Measurements from ENCODE around the gene TOX4.

The TOX4 gene

GRCh38 chr14:21503376-21503775 lies 26.4 kb downstream of the TOX4 start:
- no peak for DNase-seq (ENCODE audit: low spot score)

DNA sequence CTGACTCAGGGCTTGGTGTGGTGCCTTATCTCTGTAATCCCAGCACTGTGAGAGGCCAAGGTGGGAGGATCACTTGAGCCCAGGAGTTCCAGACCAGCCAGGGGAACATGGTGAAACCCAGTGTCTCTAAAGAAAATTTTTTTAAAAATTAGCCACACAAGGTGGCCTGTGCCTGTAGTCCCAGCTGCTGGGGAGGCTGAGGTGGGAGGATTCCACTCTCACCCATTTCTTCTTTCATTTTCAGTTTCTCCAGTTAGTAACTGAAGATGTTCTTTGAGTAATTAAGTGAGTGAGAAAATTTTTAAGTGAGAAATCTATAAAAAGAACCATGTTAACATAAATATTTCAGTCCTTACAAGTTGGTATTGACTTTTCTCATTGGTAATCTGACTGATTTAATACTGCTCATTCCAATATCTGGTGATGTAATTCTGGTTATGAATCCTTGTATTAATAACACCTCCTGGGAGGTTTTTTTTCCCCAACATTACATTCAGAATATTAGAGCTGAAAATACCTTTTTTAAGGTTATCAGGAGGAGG lies 28.1 kb downstream of the TOX4 start:
- no peak for DNase-seq (ENCODE audit: low spot score)

DNA sequence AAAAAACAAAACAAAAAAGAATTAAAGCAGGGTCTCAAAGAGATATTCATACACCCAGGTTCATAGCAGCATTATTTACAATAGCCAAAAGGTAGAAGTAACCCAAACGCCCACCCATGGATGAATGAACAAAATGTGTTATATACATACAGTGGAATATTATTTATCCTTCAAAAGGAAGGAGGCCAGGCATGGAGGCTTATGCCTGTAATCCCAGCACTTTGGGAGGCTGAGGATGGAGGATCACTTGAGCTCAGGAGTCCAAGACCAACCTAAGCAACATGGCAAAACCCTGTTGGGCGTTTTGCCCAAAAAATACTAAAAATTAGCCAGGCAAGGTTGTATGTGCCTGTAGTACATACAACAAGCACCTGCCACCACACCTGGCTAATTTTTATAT lies 29.6 kb downstream of the TOX4 start:
- DNase-seq (ENCODE audit: low spot score) = no peak

- no peak for DNase-seq (ENCODE audit: low spot score)
Observed at GRCh38 chr14:21509432-21510143, 32.6 kb downstream of the TOX4 start.

DNA sequence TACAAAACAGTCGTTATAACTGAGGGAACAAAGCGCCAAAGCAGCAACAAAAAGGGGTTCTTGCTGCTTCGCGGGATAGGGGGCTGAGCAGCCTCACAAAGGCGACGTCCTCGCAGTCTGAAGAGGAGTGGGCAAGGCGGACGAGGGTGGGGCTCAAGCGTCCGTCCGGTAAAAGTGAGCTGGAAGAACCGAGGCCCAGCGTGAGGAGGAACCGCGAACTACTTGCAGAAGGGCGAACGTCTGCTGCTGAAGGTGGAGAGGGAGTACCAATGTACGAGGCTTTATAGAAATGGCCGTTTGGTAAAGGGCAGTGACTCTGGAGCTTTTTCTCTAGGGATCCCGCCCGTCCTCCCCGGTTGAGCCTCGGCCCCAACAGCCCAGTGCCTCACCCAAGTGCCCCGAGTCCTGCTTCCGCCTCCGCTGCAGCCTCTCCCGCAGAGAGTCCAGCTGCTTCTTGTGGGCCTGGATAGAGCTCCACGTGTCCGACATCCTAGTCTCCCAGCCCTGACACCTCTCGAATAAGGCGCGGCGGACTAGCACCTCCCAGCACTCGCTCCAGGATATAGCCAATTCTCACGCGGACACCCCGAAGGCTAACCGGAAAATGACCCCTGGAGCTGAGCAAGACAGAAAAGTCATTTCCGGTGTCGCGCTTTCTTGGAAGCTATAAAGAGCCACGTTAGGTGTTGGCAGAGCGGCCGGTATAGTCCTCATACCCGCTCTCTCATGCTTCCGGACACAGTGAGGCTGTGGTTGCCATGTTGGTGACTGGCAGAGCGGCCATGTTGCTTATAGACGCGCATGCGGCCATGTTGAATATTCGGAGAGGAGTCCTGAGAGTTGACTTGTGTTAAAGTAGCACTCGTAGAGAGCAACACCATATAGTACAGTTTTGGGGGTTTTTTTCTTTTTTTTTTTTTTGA lies 34.0 kb downstream of the TOX4 start, which contains the start of gene METTL3:
Gene METTL3, minus strand, starts transcription at position 606 of the 923 bp plus-strand sequence. Its CDS starts 117 bp downstream, at position 489.
- peak; percentile 99 for DNase-seq (ENCODE audit: low spot score)

DNA sequence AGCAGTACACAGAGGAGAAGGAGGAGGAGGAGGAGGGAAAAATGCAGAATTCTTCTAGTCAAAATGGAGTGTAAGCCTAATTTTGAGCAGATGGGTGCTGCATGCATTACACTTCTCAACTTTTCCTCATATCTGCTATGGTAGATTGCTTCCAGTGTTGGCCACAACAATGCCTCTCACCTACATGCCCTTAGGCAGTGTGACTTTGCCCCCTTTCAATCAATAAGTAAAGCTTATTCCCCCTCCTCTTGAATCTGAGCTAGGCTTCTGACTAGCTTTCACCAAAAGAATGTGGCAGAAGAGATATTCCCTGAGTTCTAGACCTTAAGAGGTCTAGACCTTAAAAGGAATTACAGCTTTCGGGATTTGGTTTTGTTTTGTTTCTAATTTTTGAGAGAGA lies 37.3 kb downstream of the TOX4 start:
- DNase-seq (ENCODE audit: low spot score) = no peak

DNA sequence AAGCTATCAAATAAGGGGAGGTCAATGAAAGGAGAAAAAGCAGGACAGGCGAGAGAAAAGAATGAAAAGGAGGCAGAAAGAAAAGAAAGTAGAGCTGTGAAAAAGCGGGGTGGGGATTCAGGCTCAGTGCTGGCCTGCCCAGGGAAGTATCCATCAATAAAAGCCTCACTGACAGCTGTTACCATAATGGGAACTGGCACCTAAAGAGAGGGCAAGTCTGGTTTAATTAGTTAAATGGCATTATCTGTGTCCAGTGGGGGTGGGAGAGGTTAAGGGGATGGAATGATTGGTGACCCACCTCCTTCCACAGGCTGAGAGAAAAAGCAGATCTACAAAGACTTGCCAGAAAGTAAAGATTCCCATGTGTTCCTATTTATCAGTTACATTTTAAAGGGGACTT lies 41.7 kb downstream of the TOX4 start:
- no peak for DNase-seq (ENCODE audit: low spot score)

GRCh38 chr14:21520767-21521166 lies 43.8 kb downstream of the TOX4 start:
- DNase-seq (ENCODE audit: low spot score) = no peak

DNA sequence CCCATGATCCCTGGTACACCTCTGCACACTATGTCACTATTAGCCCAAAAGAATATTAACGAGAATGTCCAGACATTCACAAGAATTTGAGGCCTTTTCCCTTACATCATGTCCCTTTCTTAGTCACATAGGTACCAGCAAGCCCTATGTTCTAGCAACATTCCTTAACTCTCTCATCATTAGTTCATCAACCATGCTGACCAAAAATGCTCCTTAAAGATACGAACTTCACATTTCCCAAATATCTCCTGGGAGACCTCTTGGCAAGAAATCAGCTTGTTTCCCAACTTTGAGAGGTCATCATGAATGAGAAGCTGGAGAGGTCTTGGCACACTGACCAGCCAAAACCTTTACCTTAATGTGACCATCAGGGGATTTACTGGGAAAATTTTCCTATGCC lies 44.5 kb downstream of the TOX4 start:
- no peak for DNase-seq (ENCODE audit: low spot score)

DNA sequence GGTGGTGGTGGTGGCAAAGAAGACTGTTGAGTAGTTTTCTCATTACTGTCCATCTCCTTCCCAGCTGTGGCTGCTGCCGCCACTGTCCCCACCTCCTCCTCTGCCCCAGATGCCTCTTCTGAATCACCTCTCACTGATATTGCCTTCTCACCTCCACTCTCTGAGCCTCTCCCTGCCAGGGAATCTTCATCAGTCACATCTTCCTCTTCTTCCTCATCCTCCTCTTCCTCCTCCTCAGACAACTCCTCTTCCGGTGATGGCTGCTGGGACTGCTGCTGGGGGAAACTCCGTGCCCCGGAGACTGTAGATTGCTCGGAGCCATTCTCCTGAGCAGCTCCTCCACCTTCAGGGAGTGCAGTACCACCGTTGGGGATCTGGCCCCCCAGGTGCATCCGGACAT lies 46.2 kb downstream of the TOX4 start:
- DNase-seq (ENCODE audit: low spot score) = no peak

DNA sequence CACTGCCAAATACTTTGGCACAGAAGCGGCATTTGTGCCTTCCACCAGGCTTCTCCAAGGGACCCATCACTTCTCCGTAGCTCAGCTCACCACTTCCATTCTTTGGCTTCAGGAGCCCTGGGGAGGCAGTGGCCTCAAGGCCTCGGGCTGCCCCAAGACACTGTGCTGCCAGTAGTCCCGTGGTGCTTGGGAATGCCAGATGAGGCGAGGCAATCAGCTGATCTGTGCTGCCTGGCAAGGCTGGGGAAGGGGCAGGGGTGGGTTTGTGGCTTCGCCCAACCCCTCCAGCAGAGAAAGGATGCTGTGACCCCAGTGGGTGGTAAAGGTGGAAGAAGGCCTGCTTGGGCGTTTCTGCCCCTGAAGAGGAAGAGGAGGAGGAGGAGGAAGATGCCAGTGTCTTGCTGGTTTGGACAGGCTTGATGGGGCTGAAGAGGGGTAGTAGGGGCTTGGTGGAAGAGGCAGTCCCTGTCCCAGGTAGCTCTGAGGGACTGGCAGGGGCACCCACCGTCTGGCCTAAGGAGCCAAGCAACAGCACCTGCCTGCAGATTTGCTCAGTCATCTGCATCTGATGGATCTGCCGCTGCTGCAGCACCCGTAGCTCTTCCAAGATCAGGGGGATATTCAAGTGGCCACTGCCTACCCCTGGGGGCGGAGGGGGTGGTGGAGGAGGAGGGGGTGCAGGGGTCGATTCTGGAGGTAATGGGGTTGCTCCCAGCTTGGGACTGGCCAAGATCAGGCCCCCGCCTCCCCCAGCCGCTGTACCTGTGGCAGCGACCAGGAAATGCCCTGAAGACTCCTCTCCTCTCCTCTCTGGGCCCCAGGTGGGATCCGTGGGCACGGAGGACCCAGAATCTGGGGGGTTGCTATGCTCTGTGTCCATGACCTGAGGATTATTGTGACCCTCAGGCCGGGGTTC lies 47.8 kb downstream of the TOX4 start:
- DNase-seq (ENCODE audit: low spot score) = no peak

DNA sequence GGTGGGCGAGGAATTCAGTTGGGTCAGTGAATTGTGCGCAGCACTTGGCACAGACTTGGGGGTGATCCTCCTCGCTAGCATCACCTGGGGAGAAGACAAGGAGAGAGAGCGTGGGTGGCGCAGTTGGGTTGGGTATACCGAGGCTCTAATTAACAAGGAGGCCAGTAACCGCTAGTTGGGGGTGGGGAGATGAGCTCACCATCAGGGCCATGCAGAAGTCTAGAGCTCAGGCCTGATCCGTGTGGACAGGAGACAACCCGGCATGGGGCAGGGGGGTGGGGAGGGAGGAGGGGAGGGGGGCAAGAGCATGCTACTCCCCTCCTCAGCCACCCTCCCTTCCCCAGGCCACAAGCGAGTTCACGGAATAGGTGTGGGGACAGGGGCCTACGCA lies 48.6 kb downstream of the TOX4 start:
- DNase-seq (ENCODE audit: low spot score) = no peak

DNA sequence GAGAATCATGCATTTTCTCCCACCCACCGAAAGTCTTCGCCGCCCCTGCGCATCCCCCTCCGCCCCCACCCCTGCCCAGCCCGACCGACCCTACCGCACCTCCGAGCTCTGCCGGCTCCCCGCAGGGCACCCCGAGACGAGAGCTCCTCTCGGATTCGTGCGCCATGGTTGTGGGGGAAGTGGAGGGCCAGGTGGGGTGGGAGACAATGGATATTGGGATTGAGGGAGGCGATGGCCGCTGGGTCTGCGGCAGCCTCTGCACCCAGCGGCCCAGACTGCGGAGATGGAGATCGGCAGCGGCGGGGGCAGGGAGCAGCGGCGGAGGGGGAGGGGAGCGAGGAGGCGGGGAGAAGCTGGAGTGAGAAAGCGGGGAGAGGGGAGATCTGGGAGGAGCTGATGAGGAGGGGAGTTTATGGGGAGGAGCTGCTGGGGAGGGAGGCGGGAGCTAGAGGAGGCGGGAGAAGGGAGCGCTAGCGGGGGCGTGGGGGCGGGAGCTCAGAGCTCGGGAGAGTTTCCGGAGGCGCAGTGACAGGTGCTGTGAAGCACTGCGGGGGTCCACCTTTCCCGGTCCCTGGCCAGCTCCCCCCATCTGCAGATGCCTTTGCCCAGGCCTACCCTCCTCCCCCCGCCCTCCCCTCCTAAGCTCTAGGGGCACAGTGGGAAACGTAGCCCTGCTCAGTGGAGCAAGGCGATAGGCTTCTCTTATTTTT lies 49.1 kb downstream of the TOX4 start, which contains the start of gene SALL2:
Gene SALL2, minus strand, starts transcription at position 385 of the 710 bp plus-strand sequence. Its CDS starts 219 bp downstream, at position 166.
- DNase-seq (ENCODE audit: low spot score) = no peak

DNA sequence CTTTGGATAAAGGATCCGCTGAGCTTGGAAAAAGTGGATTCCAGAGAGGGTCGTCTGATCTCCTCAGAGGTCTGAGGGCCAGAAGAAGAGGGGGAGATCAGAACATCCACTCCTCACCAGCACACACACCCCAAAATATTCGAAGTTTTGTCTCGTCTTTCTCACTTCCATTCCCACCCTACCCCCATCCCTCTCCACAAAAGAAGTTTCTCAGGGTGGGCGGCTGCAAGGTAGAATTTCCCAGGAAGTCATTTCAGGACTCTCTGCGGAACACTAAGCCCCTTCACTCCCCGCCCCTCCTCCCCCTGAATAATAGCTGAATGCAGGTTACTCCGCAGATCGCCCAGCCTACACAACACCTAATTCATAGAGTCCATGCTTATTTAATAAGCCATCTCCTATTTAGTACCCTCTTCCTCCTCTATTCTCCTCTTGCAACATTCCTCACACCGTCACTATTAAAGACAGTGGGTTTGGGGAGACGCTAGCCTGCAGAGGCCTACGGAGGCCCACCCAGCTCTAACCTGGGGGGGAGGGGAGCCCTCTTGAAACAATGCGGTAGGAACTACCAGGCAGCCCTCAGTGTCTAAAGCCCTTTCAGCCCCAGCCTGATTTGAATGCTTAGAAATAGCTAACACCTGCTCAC lies 49.8 kb downstream of the TOX4 start:
- no peak for DNase-seq (ENCODE audit: low spot score)

- no peak for DNase-seq (ENCODE audit: low spot score)
Observed at GRCh38 chr14:21527318-21527679, 50.3 kb downstream of the TOX4 start.

DNA sequence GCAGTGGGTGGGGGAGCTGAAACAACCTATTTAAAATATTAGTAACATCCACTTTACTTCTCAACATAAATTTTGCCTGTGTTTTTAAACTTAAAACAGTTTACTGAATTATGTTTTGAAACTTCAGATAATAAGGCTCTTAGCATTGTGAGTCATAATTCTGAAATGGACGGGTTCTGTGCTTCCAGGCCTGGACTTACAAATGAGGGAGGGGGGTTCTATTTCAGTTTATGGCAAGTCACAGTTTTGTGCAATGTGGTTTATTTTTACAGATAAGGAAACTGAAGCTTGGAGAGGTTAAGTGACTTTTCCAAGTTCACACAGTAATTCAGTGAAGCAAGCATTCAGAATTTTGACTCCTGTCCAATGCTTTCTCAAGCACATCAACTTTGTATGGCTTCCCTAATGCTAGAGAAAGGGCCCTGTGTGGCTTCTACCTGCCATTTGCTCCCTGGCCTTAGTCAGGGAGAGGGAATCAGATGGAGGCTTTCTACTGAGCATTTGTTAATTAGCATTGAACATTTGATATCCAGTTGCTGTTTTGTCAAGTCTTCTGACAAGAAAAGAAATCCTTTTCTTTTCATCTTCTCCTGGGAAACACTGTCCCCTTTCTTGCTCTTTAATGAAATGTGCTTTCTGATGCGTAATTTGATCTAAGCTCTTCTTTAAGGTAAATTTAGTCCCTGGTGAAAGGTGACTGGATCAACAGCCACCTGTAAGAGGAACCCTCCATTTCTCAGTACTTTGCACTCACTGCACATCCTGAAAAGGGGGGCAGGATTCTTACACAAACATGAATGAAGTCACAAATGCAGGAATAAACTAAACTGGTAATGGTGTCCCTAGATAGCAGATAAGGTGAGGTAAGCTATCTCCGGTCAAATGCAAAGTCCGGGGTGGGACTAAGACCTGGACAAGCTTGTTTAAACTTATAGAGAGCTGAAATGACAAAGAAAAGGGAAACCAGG lies 51.7 kb downstream of the TOX4 start:
- no peak for DNase-seq (ENCODE audit: low spot score)

DNA sequence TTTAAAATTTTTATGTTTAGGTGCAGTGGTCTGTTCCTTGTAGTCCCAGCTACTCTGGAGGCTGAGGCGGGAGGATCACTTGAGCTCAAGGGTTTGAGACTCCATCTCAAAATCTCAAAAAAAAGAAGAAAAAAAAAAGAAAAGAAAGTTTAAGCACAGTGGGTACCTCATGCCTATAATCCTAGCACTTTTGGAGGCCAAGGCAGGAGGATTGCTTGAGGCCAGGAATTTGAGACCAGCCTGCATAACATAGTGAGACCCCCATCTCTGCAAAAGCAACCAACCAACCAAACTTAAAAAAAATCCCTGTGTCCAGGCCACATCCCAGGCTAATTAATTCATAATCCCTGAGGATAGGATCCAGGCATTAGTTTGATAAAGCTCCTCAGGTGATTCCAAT lies 52.5 kb downstream of the TOX4 start:
- no peak for DNase-seq (ENCODE audit: low spot score)

DNA sequence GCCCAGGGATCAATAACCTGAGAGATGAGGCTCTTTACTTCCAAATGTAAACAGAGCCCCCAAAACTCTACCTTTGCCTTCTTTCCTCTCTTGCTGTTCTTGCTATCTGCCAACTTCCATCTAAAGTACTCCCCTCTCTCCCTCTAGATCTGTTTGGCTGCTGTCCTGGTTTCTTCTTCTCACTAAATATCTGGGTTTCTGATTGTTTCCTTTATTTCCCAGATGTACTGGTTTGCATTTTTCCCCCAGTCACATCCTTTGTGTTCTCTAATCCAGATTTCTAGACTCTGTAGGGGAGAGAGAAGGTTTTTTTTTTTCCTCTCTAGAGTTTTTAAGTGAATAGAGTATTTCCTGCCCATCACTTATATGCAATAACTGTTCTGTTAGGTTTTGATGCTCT lies 56.3 kb downstream of the TOX4 start:
- DNase-seq (ENCODE audit: low spot score) = no peak

DNA sequence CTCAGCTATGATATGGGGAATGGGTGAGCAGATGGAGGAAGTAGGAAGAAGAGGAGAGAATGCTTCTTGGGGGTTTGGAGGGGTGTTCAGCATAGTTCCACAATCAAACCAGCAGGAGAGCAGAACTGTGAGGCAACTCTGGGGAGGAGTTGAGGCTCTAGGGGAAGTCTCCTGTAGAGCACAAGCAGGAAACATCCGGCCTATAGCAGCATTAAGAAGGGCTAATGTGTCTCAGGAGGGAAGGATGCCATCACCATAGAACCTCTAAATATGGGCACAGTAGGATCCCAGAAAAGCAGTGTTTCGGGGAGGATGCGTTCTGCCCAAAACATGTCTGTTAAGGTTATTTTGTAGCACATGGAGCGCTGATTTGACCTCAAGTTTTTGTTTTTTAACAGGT lies 57.6 kb downstream of the TOX4 start:
- no peak for DNase-seq (ENCODE audit: low spot score)

Data from LoVo (cell line).